Thyroid gland (tissue), 4 donors: ENCODE data around the gene FHDC1.

Source experiments
- CTCF ChIP-seq, 6 experiments: fragments of 200-600 bp in 3 of 6; fragments of 450-650 bp in 3 of 6; sonication (generic) in 3 of 6; IDR thresholded peaks; one replicate each; pipeline ENCODE4 v1.5.1; 2016 to 2019; ENCODE audit warnings: antibody characterized with exemption in 6 of 6, mild to moderate bottlenecking in 2 of 6, inconsistent platforms in 1 of 6, moderate library complexity in 1 of 6
- POLR2A ChIP-seq, 2 donors: fragments of 450-650 bp; IDR thresholded peaks; one replicate each; pipeline ENCODE4 v1.6.1; 2017; ENCODE audit warnings: antibody characterized with exemption in 2 of 2, mild to moderate bottlenecking in 2 of 2, moderate library complexity in 1 of 2

GRCh38 chr4:152945639-152946038, 9.5 kb downstream of the FHDC1 start:
- TF ChIP-seq CTCF (IDR thresholded peaks at IDR 0.05) (no peak), POLR2A (IDR thresholded peaks at IDR 0.05) (no peak)
